Limb (tissue), 2 donors: ENCODE data around the gene TCF3.
"Not testable (repeated sequence)": the region's sequence is repeated elsewhere in the genome, so short reads cannot be mapped to it uniquely, and the experiment has no call there.

ENCODE experiments used
- DNase-seq, 2 donors: peaks; one replicate each; pipeline ENCODE4 v3.0.0-alpha.2; 2016; ENCODE audit errors: extremely low spot score in 2 of 2

TCF3 gene

GRCh38 chr19:1651568-1652291 is 685 bp downstream of the TCF3 start:
- peak; percentile 23 to 77 for DNase-seq

- DNase-seq = peak; percentile 3 to 75
Observed at GRCh38 chr19:1650650-1651567, 1.5 kb downstream of the TCF3 start.

GRCh38 chr19:1649706-1650649 is 2.4 kb downstream of the TCF3 start:
- DNase-seq = no peak

- DNase-seq = no peak
Observed at GRCh38 chr19:1648920-1649541, 3.4 kb downstream of the TCF3 start.

GRCh38 chr19:1648459-1648849 is 4.0 kb downstream of the TCF3 start:
- no peak for DNase-seq

- DNase-seq = no peak
Observed at GRCh38 chr19:1647501-1648458, 4.6 kb downstream of the TCF3 start.

- DNase-seq = no peak
Observed at GRCh38 chr19:1646659-1647453, 5.6 kb downstream of the TCF3 start.

- DNase-seq = no peak
Observed at GRCh38 chr19:1646149-1646548, 6.3 kb downstream of the TCF3 start.

- no peak for DNase-seq
Observed at GRCh38 chr19:1645299-1645698, 7.1 kb downstream of the TCF3 start.

GRCh38 chr19:1644070-1644469 is 8.3 kb downstream of the TCF3 start:
- DNase-seq = no peak

- DNase-seq = not testable (repeated sequence)
Observed at GRCh38 chr19:1640893-1641448, 11.4 kb downstream of the TCF3 start.

GRCh38 chr19:1636325-1637236 is 15.8 kb downstream of the TCF3 start:
- DNase-seq = no peak

- no peak for DNase-seq
Observed at GRCh38 chr19:1634938-1635243, 17.5 kb downstream of the TCF3 start.

GRCh38 chr19:1634242-1634937 is 18.0 kb downstream of the TCF3 start:
- no peak for DNase-seq

GRCh38 chr19:1633269-1633826 is 19.1 kb downstream of the TCF3 start:
- no peak for DNase-seq

- DNase-seq = no peak
Observed at GRCh38 chr19:1632462-1633268, 19.8 kb downstream of the TCF3 start.
